HG03280 (cell line): Measurements from ENCODE around the gene VRK1.
"Not testable (repeated sequence)": the region's sequence is repeated elsewhere in the genome, so short reads cannot be mapped to it uniquely, and the experiment has no call there.

Experiments used
- ATAC-seq: cut with Tn5 transposase; IDR thresholded peaks from one replicate; pipeline ENCODE4 v1.9.1; 2021; ENCODE audit warnings: mild to moderate bottlenecking, moderate library complexity; ENCODE audit not compliant: unreplicated experiment

Gene VRK1

GRCh38 chr14:96796851-96797581 lies at the start of gene VRK1:
TSS of gene VRK1 (plus strand) at chr14:96797382. CDS start at chr14:96833472, 36,090 bp downstream.
- ATAC-seq: peak; percentile 96

GRCh38 chr14:96747608-96748007 lies 49.6 kb upstream of the VRK1 start:
- ATAC-seq: no peak

GRCh38 chr14:96748362-96748761 lies 48.8 kb upstream of the VRK1 start:
- no peak for ATAC-seq

GRCh38 chr14:96751505-96751904 lies 45.7 kb upstream of the VRK1 start:
- no peak for ATAC-seq

- ATAC-seq: no peak
Observed at GRCh38 chr14:96752125-96752524, 45.1 kb upstream of the VRK1 start.

GRCh38 chr14:96752594-96752993 lies 44.6 kb upstream of the VRK1 start:
- ATAC-seq: no peak

GRCh38 chr14:96754162-96754844 lies 42.9 kb upstream of the VRK1 start:
- no peak for ATAC-seq

GRCh38 chr14:96754845-96755184 lies 42.4 kb upstream of the VRK1 start:
- no peak for ATAC-seq

GRCh38 chr14:96756745-96757144 lies 40.4 kb upstream of the VRK1 start:
- ATAC-seq: no peak

- no peak for ATAC-seq
Observed at GRCh38 chr14:96757456-96757855, 39.7 kb upstream of the VRK1 start.

- no peak for ATAC-seq
Observed at GRCh38 chr14:96761066-96761465, 36.1 kb upstream of the VRK1 start.

GRCh38 chr14:96762650-96763049 lies 34.5 kb upstream of the VRK1 start:
- ATAC-seq: peak; percentile 98

- ATAC-seq: no peak
Observed at GRCh38 chr14:96764012-96764411, 33.2 kb upstream of the VRK1 start.

- ATAC-seq: not testable (repeated sequence)
Observed at GRCh38 chr14:96765205-96765604, 32.0 kb upstream of the VRK1 start.

- no peak for ATAC-seq
Observed at GRCh38 chr14:96772929-96773328, 24.3 kb upstream of the VRK1 start.

GRCh38 chr14:96776791-96777190 lies 20.4 kb upstream of the VRK1 start:
- no peak for ATAC-seq

- ATAC-seq: no peak
Observed at GRCh38 chr14:96780500-96780899, 16.7 kb upstream of the VRK1 start.

GRCh38 chr14:96781371-96781770 lies 15.8 kb upstream of the VRK1 start:
- no peak for ATAC-seq

- no peak for ATAC-seq
Observed at GRCh38 chr14:96782436-96782835, 14.7 kb upstream of the VRK1 start.

- no peak for ATAC-seq
Observed at GRCh38 chr14:96783043-96783914, 13.9 kb upstream of the VRK1 start.

GRCh38 chr14:96783915-96784224 lies 13.3 kb upstream of the VRK1 start:
- no peak for ATAC-seq

GRCh38 chr14:96790186-96790585 lies 7.0 kb upstream of the VRK1 start:
- ATAC-seq: no peak
